Activated naive CD8-positive, alpha-beta T cell treated with anti-CD3 and anti-CD28 coated beads for 36 hours (primary cell): Measurements from ENCODE around the gene ANKRD6. TPM values are rescaled to one million over a fixed set of nuclear protein-coding genes. Genes with fewer than 3 reads are reported as not detected.

Source experiments
- DNase-seq: peaks from one replicate; pipeline ENCODE4 v3.0.0; 2021
- H3K27ac Mint-ChIP-seq: one replicate; pipeline ENCODE4 v1.8.0; 2022; ENCODE audit warnings: mild to moderate bottlenecking, moderate library complexity, mixed read lengths
- H3K27me3 Mint-ChIP-seq: one replicate; pipeline ENCODE4 v1.8.0; 2022; ENCODE audit warnings: mild to moderate bottlenecking, mixed read lengths
- H3K36me3 Mint-ChIP-seq: one replicate; pipeline ENCODE4 v1.8.0; 2021; ENCODE audit warnings: mild to moderate bottlenecking, mixed read lengths
- H3K4me1 Mint-ChIP-seq: one replicate; pipeline ENCODE4 v1.8.0; 2021; ENCODE audit warnings: mixed read lengths
- H3K4me3 Mint-ChIP-seq: one replicate; pipeline ENCODE4 v1.8.0; 2022; ENCODE audit warnings: mild to moderate bottlenecking, moderate library complexity, mixed read lengths
- H3K9me3 Mint-ChIP-seq: one replicate; pipeline ENCODE4 v1.8.0; 2022; ENCODE audit warnings: mixed read lengths
- total RNA-seq, 2 experiments: library from RNA; stranded (reverse); gene quantifications; one replicate each; pipeline ENCODE4 v1.2.3, GENCODE V29; 2021

ANKRD6 gene
- total RNA-seq, 2 experiments from 2014 or later: 2.0 to 2.2 TPM

- DNase-seq: no peak
- Mint-ChIP-seq H3K4me1 (peaks cover 15% of the 10 kb centered on the region), H3K27me3 (no peaks in the 10 kb centered on the region), H3K4me3 (no peak overlapping the region), H3K27ac (no peak overlapping the region), H3K9me3 (no peaks in the 10 kb centered on the region), H3K36me3 (no peaks in the 10 kb centered on the region)
Measured at GRCh38 chr6:89436226-89436625, 3.3 kb downstream of the ANKRD6 start.

GRCh38 chr6:89438248-89438647 lies 5.3 kb downstream of the ANKRD6 start:
- H3K27me3 Mint-ChIP-seq: no peaks in the 10 kb centered on the region

GRCh38 chr6:89439014-89439413 lies 6.1 kb downstream of the ANKRD6 start:
- no peak overlapping the region for H3K4me3 Mint-ChIP-seq
- H3K36me3 Mint-ChIP-seq: no peaks in the 10 kb centered on the region
- no peak for DNase-seq
- H3K27me3 Mint-ChIP-seq: no peaks in the 10 kb centered on the region
- peaks cover 6% of the 10 kb centered on the region for H3K4me1 Mint-ChIP-seq
- no peak overlapping the region for H3K27ac Mint-ChIP-seq
- H3K9me3 Mint-ChIP-seq: no peaks in the 10 kb centered on the region

More at GRCh38 chr6:89438248-89438647, 5.3 kb downstream of the ANKRD6 start:
- DNase-seq: no peak
- Mint-ChIP-seq H3K4me1 (peaks cover 9% of the 10 kb centered on the region), H3K4me3 (no peak overlapping the region), H3K9me3 (no peaks in the 10 kb centered on the region), H3K36me3 (no peaks in the 10 kb centered on the region), H3K27ac (no peak overlapping the region)

GRCh38 chr6:89440200-89440599 lies 7.2 kb downstream of the ANKRD6 start:
- no peaks in the 10 kb centered on the region for H3K9me3 Mint-ChIP-seq
- no peaks in the 10 kb centered on the region for H3K36me3 Mint-ChIP-seq
- peaks cover 1% of the 10 kb centered on the region for H3K4me1 Mint-ChIP-seq
- no peak overlapping the region for H3K4me3 Mint-ChIP-seq
- DNase-seq: no peak
- H3K27ac Mint-ChIP-seq: no peak overlapping the region
- H3K27me3 Mint-ChIP-seq: no peaks in the 10 kb centered on the region

- Mint-ChIP-seq H3K27me3 (no peaks in the 10 kb centered on the region), H3K36me3 (peaks cover 2% of the 10 kb centered on the region), H3K9me3 (no peaks in the 10 kb centered on the region), H3K27ac (no peak overlapping the region), H3K4me3 (no peak overlapping the region), H3K4me1 (no peaks in the 10 kb centered on the region)
- no peak for DNase-seq
Measured at GRCh38 chr6:89443658-89444057, 10.7 kb downstream of the ANKRD6 start.

- H3K4me3 Mint-ChIP-seq: no peak overlapping the region
- no peak for DNase-seq
- H3K4me1 Mint-ChIP-seq: no peaks in the 10 kb centered on the region
- H3K27me3 Mint-ChIP-seq: no peaks in the 10 kb centered on the region
- H3K27ac Mint-ChIP-seq: no peak overlapping the region
- H3K9me3 Mint-ChIP-seq: no peaks in the 10 kb centered on the region
- peaks cover 2% of the 10 kb centered on the region for H3K36me3 Mint-ChIP-seq
Measured at GRCh38 chr6:89449193-89449592, 16.2 kb downstream of the ANKRD6 start.

GRCh38 chr6:89452281-89452680 lies 19.3 kb downstream of the ANKRD6 start:
- peaks cover 8% of the 10 kb centered on the region for H3K36me3 Mint-ChIP-seq
- H3K9me3 Mint-ChIP-seq: peaks cover 2% of the 10 kb centered on the region
- no peaks in the 10 kb centered on the region for H3K27me3 Mint-ChIP-seq
- no peak overlapping the region for H3K4me3 Mint-ChIP-seq
- no peak for DNase-seq
- H3K27ac Mint-ChIP-seq: no peak overlapping the region
- H3K4me1 Mint-ChIP-seq: no peaks in the 10 kb centered on the region

GRCh38 chr6:89454300-89454699 lies 21.3 kb downstream of the ANKRD6 start:
- Mint-ChIP-seq H3K4me3 (no peak overlapping the region), H3K27me3 (no peaks in the 10 kb centered on the region), H3K36me3 (peaks cover 6% of the 10 kb centered on the region), H3K4me1 (no peaks in the 10 kb centered on the region), H3K27ac (no peak overlapping the region), H3K9me3 (peaks cover 2% of the 10 kb centered on the region)
- no peak for DNase-seq

- no peak for DNase-seq
- no peaks in the 10 kb centered on the region for H3K4me1 Mint-ChIP-seq
- H3K4me3 Mint-ChIP-seq: no peak overlapping the region
- H3K27me3 Mint-ChIP-seq: no peaks in the 10 kb centered on the region
- no peak overlapping the region for H3K27ac Mint-ChIP-seq
- peaks cover 6% of the 10 kb centered on the region for H3K36me3 Mint-ChIP-seq
- peaks cover 2% of the 10 kb centered on the region for H3K9me3 Mint-ChIP-seq
Measured at GRCh38 chr6:89458704-89459103, 25.8 kb downstream of the ANKRD6 start.

GRCh38 chr6:89459501-89459900 lies 26.5 kb downstream of the ANKRD6 start:
- Mint-ChIP-seq H3K4me1 (peaks cover under 1% of the 10 kb centered on the region), H3K27me3 (no peaks in the 10 kb centered on the region), H3K27ac (no peak overlapping the region), H3K4me3 (no peak overlapping the region), H3K36me3 (peaks cover 6% of the 10 kb centered on the region), H3K9me3 (peaks cover 2% of the 10 kb centered on the region)
- no peak for DNase-seq

GRCh38 chr6:89460713-89461112 lies 27.8 kb downstream of the ANKRD6 start:
- DNase-seq: no peak
- no peak overlapping the region for H3K27ac Mint-ChIP-seq
- H3K4me1 Mint-ChIP-seq: peaks cover 3% of the 10 kb centered on the region
- H3K27me3 Mint-ChIP-seq: no peaks in the 10 kb centered on the region
- H3K36me3 Mint-ChIP-seq: peaks cover 6% of the 10 kb centered on the region
- no peak overlapping the region for H3K4me3 Mint-ChIP-seq
- H3K9me3 Mint-ChIP-seq: peaks cover 2% of the 10 kb centered on the region

GRCh38 chr6:89462503-89462902 lies 29.6 kb downstream of the ANKRD6 start:
- DNase-seq: no peak
- Mint-ChIP-seq H3K27me3 (no peaks in the 10 kb centered on the region), H3K4me3 (no peak overlapping the region), H3K27ac (no peak overlapping the region), H3K4me1 (peaks cover 3% of the 10 kb centered on the region), H3K36me3 (no peaks in the 10 kb centered on the region), H3K9me3 (no peaks in the 10 kb centered on the region)

GRCh38 chr6:89464295-89464694 lies 31.3 kb downstream of the ANKRD6 start:
- Mint-ChIP-seq H3K9me3 (no peaks in the 10 kb centered on the region), H3K36me3 (no peaks in the 10 kb centered on the region), H3K4me1 (peaks cover 3% of the 10 kb centered on the region), H3K27ac (no peak overlapping the region), H3K4me3 (no peak overlapping the region), H3K27me3 (no peaks in the 10 kb centered on the region)
- DNase-seq: no peak

- no peaks in the 10 kb centered on the region for H3K36me3 Mint-ChIP-seq
- no peak for DNase-seq
- H3K27ac Mint-ChIP-seq: no peak overlapping the region
- H3K27me3 Mint-ChIP-seq: no peaks in the 10 kb centered on the region
- H3K4me1 Mint-ChIP-seq: peaks cover 3% of the 10 kb centered on the region
- no peaks in the 10 kb centered on the region for H3K9me3 Mint-ChIP-seq
- no peak overlapping the region for H3K4me3 Mint-ChIP-seq
Measured at GRCh38 chr6:89467437-89467836, 34.5 kb downstream of the ANKRD6 start.

- Mint-ChIP-seq H3K4me3 (no peak overlapping the region), H3K4me1 (peaks cover 6% of the 10 kb centered on the region), H3K9me3 (no peaks in the 10 kb centered on the region), H3K27ac (no peak overlapping the region), H3K27me3 (no peaks in the 10 kb centered on the region), H3K36me3 (no peaks in the 10 kb centered on the region)
- DNase-seq: no peak
Measured at GRCh38 chr6:89468998-89469397, 36.0 kb downstream of the ANKRD6 start.

GRCh38 chr6:89471287-89471867 lies 38.4 kb downstream of the ANKRD6 start:
- H3K4me3 Mint-ChIP-seq: no peak overlapping the region
- no peak for DNase-seq
- peaks cover 5% of the 10 kb centered on the region for H3K9me3 Mint-ChIP-seq
- no peaks in the 10 kb centered on the region for H3K27me3 Mint-ChIP-seq
- peaks cover 4% of the 10 kb centered on the region for H3K36me3 Mint-ChIP-seq
- H3K27ac Mint-ChIP-seq: no peak overlapping the region
- H3K4me1 Mint-ChIP-seq: peaks cover 17% of the 10 kb centered on the region
